Upper lobe of right lung (tissue), 1 donor: ENCODE data around the gene TMED4. TPM values are rescaled to one million over a fixed set of nuclear protein-coding genes. Genes with fewer than 3 reads are reported as not detected.
"Not testable (repeated sequence)": the region's sequence is repeated elsewhere in the genome, so short reads cannot be mapped to it uniquely, and the experiment has no call there.

ENCODE experiments used
- ATAC-seq: fragments of 200-7000 bp; cut with Tn5 transposase; one replicate; pipeline ENCODE4 v1.9.1; 2020; ENCODE audit warnings: mild to moderate bottlenecking, moderate library complexity
- DNase-seq: peaks from one replicate; pipeline ENCODE4 v3.0.0-alpha.2; 2020
- H3K27ac ChIP-seq: fragments of 200-600 bp; one replicate; pipeline ENCODE4 v1.8.0; 2022
- H3K27me3 ChIP-seq: fragments of 200-600 bp; one replicate; pipeline ENCODE4 v1.8.0; 2022; ENCODE audit warnings: mild to moderate bottlenecking
- H3K36me3 ChIP-seq: fragments of 200-600 bp; one replicate; pipeline ENCODE4 v1.8.0; 2022
- H3K4me1 ChIP-seq: fragments of 200-600 bp; one replicate; pipeline ENCODE4 v1.8.0; 2022
- H3K4me3 ChIP-seq: fragments of 200-600 bp; one replicate; pipeline ENCODE4 v1.8.0; 2022; ENCODE audit warnings: mild to moderate bottlenecking
- H3K9me3 ChIP-seq: fragments of 200-600 bp; one replicate; pipeline ENCODE4 v1.8.0; 2022
- intact Hi-C: fragments of 100-400 bp; cut with DNase I; formaldehyde crosslinking; loops from one replicate; pipeline ENCODE4 v1.11.0; 2022
- total RNA-seq: library from RNA; stranded (reverse); fragmentation: NEBNext Ultra II Directional; extraction: Animal tissue kit (Norgen Biotek cat#: 25700); gene quantifications from one replicate; pipeline ENCODE4 v1.2.1, GENCODE V29; 2021
- TF ChIP-seq, protein P1 (sequence below): fragments of 200-600 bp; IDR thresholded peaks from one replicate; pipeline ENCODE4 v1.8.0; 2022; ENCODE audit warnings: antibody characterized with exemption
- donor health status: DM: no; HTN: yes; CAD: no; lungs with severe emphysema.

TMED4 gene
- total RNA-seq, 1 donor from 2014 or later: 78.3 TPM

GRCh38 chr7:44563171-44563679 lies 18.8 kb downstream of the TMED4 start:
- intact Hi-C loops: no loop called here
- peaks cover 42% of the 10 kb centered on the region for H3K36me3 ChIP-seq
- H3K9me3 ChIP-seq: no peaks in the 10 kb centered on the region
- no peaks in the 10 kb centered on the region for H3K4me1 ChIP-seq
- H3K27ac ChIP-seq: no peak overlapping the region
- H3K4me3 ChIP-seq: no peak overlapping the region
- DNase-seq (no peak), ATAC-seq (no peak)
- TF ChIP-seq, protein P1, sequence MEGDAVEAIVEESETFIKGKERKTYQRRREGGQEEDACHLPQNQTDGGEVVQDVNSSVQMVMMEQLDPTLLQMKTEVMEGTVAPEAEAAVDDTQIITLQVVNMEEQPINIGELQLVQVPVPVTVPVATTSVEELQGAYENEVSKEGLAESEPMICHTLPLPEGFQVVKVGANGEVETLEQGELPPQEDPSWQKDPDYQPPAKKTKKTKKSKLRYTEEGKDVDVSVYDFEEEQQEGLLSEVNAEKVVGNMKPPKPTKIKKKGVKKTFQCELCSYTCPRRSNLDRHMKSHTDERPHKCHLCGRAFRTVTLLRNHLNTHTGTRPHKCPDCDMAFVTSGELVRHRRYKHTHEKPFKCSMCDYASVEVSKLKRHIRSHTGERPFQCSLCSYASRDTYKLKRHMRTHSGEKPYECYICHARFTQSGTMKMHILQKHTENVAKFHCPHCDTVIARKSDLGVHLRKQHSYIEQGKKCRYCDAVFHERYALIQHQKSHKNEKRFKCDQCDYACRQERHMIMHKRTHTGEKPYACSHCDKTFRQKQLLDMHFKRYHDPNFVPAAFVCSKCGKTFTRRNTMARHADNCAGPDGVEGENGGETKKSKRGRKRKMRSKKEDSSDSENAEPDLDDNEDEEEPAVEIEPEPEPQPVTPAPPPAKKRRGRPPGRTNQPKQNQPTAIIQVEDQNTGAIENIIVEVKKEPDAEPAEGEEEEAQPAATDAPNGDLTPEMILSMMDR: no peak
- H3K27me3 ChIP-seq: no peaks in the 10 kb centered on the region

- H3K36me3 ChIP-seq: peaks cover 36% of the 10 kb centered on the region
- ATAC-seq, intact Hi-C loops, DNase-seq, H3K9me3 ChIP-seq, H3K27ac ChIP-seq, H3K27me3 ChIP-seq, H3K4me3 ChIP-seq, H3K4me1 ChIP-seq: not testable (repeated sequence)
Observed at GRCh38 chr7:44562622-44562962, 19.4 kb downstream of the TMED4 start.

DNA sequence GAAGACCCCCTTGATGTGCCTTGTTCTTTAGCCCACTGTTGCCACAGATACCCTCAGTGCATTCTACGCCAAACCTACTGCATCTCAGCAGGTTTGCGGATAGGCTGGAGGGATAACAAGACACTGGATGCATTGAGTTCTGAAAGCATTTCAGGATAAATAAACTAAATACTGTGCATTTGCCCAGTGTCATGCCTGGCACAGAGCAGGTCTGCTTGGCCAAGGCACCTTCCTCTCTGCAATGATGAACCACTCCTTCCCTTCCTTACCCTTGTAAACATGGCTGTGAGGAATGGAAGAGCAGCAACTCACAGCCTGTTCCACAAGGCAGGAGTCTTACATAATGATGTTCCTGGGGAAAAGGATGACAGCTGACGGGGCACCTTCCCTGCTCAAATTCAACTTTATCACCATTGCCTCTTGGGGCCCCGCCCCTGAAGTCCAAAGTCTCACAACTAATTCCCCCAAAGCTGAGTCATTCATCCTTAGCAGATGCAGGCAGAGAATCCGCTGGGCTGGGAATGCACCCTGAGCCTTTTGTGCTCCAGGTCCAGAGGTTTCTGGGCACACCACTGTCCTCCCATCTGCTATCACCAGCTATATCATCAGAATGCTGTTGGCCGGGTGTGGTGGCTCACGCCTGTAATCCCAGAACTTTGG lies 19.9 kb downstream of the TMED4 start:
- Histone ChIP-seq H3K4me1 (no peaks in the 10 kb centered on the region), H3K27ac (no peak overlapping the region), H3K27me3 (no peaks in the 10 kb centered on the region), H3K36me3 (peaks cover 31% of the 10 kb centered on the region), H3K4me3 (no peak overlapping the region), H3K9me3 (no peaks in the 10 kb centered on the region)
- intact Hi-C loops: no loop called here
- TF ChIP-seq, protein P1: no peak
- no peak for DNase-seq
- no peak for ATAC-seq

DNA sequence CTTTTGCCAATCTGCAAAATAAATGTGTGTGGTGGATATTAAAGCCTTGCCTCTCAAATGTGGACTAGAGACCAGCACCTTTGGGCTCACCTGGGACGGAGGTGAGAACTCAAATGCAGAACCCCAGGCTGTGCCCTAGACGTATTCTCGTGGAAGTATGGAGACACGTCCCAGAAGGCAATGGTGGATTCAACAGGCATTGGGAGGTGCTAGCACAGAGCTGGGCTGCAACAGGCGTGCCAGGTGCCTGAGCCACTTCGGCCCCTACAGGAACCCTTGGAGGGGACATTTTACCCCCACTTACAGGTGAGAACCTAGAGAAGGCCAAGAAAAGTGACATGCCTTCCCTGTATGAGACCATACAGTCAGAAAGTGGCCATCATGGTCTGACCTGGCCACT lies 20.6 kb downstream of the TMED4 start:
- ATAC-seq (no peak), DNase-seq (no peak)
- TF ChIP-seq, protein P1: no peak
- H3K4me3 ChIP-seq: no peak overlapping the region
- H3K36me3 ChIP-seq: peaks cover 25% of the 10 kb centered on the region
- no peaks in the 10 kb centered on the region for H3K9me3 ChIP-seq
- no peaks in the 10 kb centered on the region for H3K27me3 ChIP-seq
- intact Hi-C loops: no loop called here
- no peaks in the 10 kb centered on the region for H3K4me1 ChIP-seq
- no peak overlapping the region for H3K27ac ChIP-seq

GRCh38 chr7:44559485-44559884 lies 22.5 kb downstream of the TMED4 start:
- Histone ChIP-seq H3K9me3 (no peaks in the 10 kb centered on the region), H3K27ac (no peak overlapping the region), H3K4me3 (no peak overlapping the region), H3K36me3 (peaks cover 5% of the 10 kb centered on the region), H3K4me1 (no peaks in the 10 kb centered on the region), H3K27me3 (no peaks in the 10 kb centered on the region)
- DNase-seq (no peak), ATAC-seq (no peak)
- TF ChIP-seq, protein P1: no peak
- intact Hi-C loops: no loop called here

DNA sequence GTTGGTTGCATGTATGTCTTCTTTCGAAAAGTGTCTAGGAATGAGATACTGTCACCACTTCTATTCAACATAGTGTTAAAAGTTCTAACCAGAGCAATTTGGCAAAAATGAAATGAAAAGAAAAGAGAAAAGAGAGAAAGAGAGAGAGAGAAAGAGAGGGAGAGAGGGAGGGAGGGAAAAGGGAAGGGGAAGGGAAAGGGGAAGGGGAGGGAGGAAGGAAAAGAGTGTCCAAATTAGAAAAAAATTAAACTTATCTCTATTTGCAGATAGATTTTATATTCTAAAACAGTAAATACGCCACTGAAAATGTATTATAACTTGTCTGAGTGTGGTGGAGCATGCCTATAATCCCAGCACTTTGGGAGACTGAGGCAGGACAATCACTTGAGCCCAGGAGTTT lies 24.5 kb downstream of the TMED4 start:
- no peaks in the 10 kb centered on the region for H3K36me3 ChIP-seq
- H3K27ac ChIP-seq: no peak overlapping the region
- DNase-seq (no peak), ATAC-seq (no peak)
- intact Hi-C loops: no loop called here
- no peaks in the 10 kb centered on the region for H3K27me3 ChIP-seq
- H3K9me3 ChIP-seq: no peaks in the 10 kb centered on the region
- no peak overlapping the region for H3K4me3 ChIP-seq
- TF ChIP-seq, protein P1: no peak
- no peaks in the 10 kb centered on the region for H3K4me1 ChIP-seq
